HG02943 (cell line): ENCODE measurements around the gene RFC5.

ENCODE experiments used
- ATAC-seq: cut with Tn5 transposase; IDR thresholded peaks from one replicate; pipeline ENCODE4 v1.9.1; 2021; ENCODE audit warnings: mild to moderate bottlenecking, low read depth, moderate library complexity; ENCODE audit not compliant: unreplicated experiment

The RFC5 gene

GRCh38 chr12:118050972-118051910 is 34.7 kb downstream of the RFC5 start:
- ATAC-seq: no peak

GRCh38 chr12:118052324-118053070 is 36.0 kb downstream of the RFC5 start:
- no peak for ATAC-seq

- ATAC-seq: no peak
Observed at GRCh38 chr12:118053071-118053985, 36.8 kb downstream of the RFC5 start.

- peak; percentile 85 for ATAC-seq
Observed at GRCh38 chr12:118055144-118055557, 38.6 kb downstream of the RFC5 start.

GRCh38 chr12:118055865-118056773 is 39.6 kb downstream of the RFC5 start:
- no peak for ATAC-seq

- no peak for ATAC-seq
Observed at GRCh38 chr12:118058227-118058626, 41.7 kb downstream of the RFC5 start.

- no peak for ATAC-seq
Observed at GRCh38 chr12:118058881-118059280, 42.4 kb downstream of the RFC5 start.

- ATAC-seq: no peak
Observed at GRCh38 chr12:118059341-118060191, 43.1 kb downstream of the RFC5 start.

- no peak for ATAC-seq
Observed at GRCh38 chr12:118060301-118061010, 44.0 kb downstream of the RFC5 start.

- no peak for ATAC-seq
Observed at GRCh38 chr12:118061011-118061872, 44.7 kb downstream of the RFC5 start, which contains the start of gene WSB2. Gene WSB2, minus strand, starts transcription at chr12:118061179. Its CDS starts 131 bp downstream, at chr12:118061048.

- no peak for ATAC-seq
Observed at GRCh38 chr12:118061873-118062843, 45.7 kb downstream of the RFC5 start.

GRCh38 chr12:118063576-118064391 is 47.3 kb downstream of the RFC5 start:
- no peak for ATAC-seq

- ATAC-seq: no peak
Observed at GRCh38 chr12:118064608-118065007, 48.1 kb downstream of the RFC5 start.

GRCh38 chr12:118065380-118065779 is 48.9 kb downstream of the RFC5 start:
- ATAC-seq: no peak

- ATAC-seq: no peak
Observed at GRCh38 chr12:118068445-118068844, 51.9 kb downstream of the RFC5 start.
